HG03108 (cell line): ENCODE data around the gene NRXN2.
"Not testable (repeated sequence)": the region's sequence is repeated elsewhere in the genome, so short reads cannot be mapped to it uniquely, and the experiment has no call there.

Source experiments
- ATAC-seq: cut with Tn5 transposase; IDR thresholded peaks from one replicate; pipeline ENCODE4 v1.9.1; 2021; ENCODE audit warnings: moderate library complexity; ENCODE audit not compliant: unreplicated experiment

NRXN2 gene

DNA sequence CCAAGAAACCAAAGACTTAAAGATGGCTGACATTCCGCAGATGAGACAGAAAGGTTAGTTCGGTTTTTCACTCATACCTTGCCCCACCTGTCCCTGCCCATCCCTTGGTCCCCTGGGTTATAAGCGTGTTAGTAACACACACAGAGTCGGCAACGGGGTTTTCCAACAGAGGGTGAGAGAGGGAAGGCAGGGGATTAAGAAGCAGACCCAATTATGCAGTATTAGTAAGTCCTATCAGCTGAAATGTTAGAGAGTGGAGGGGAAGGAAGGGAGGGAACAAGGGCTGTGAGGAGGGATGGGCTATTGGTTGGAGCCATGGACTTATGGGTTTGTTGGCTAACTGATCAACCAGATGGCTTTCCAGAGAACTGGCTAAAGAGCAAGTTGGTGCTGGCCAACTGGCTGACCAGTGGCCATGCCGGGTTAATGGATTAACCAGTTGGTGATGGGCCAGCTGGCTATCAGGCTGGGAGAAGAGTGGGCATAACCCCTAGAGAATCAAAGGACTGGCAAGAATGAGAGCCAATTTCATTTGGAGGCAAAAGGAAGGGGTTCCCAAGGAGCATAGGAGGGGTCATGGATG, 45.5 kb downstream of the NRXN2 start:
- no peak for ATAC-seq

DNA sequence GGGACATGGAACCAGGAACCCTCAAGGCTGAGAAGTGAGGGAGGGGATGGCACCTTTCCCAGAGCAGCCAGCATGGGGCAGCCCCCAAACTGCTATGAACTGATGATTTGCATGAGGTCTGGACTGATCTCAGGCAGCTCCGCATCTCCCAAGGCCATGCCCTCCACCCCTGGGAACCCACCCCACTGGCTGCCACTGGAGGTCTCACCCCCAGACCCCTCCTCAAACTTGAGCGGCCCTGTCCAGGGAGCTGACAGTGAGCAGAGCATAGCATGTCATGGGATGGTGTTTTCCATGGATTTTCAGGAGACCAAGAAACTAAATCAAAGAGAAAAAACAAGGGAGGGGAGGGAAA, 46.8 kb downstream of the NRXN2 start:
- no peak for ATAC-seq

DNA sequence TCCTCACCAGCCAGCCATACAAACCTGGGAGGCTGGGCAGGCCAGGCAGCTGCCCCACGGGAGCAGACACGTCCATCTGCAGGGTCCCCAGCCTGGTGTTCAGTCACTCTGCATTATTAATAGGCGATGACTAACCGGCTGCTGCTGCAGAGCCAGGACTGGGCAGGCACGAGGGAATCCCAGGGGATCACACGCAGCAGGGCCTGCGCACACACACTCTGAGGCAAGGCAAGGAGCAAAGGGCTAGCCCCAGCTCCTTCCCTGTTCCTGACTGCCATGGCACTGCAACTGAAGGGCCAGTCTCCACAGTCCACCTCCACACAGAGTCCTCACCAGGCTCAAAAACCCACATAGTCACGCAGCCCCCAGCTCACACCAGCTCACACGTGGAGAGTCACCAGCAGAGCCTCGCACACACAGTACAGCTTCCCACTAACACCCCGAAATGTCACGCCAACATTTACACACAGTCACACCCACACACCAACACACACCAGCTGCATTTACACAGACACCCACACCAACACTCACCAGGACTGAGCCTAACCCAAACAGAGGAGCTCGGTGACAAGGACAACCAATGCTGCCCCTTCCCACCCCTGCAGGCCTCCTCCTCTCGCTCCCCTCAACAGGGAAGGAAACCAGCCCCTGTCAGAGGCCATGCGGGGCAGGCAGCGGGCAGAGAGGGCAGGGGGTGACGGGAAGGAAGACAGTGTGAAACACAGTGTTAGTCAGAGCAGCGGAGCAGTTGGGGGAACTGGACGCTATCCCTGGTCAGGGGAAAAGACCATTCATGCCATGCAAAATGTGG, 47.3 kb downstream of the NRXN2 start:
- ATAC-seq: no peak

- no peak for ATAC-seq
These were observed 48.2 kb downstream of the NRXN2 start for GRCh38 chr11:64674774-64675173.

GRCh38 chr11:64673279-64673678, 49.7 kb downstream of the NRXN2 start:
- ATAC-seq: no peak

DNA sequence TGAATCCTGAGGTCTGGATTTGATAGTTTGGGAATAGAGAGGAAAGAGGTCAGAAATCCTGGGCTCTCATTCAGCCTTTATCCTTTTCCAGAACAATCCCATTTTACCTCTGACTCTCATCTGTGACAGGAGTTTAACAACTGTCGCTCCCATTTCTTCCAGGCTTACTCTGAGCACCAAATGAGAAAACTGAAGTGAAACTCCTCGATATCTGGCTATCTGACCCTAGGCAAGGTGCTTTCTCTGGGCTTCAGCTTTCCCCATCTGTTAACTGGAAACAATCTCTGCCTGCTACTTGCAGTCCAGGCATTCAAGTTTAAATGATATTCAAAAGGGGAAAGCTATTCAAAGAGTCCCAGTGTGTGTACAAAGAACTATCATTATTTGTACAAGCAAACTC, 50.1 kb downstream of the NRXN2 start:
- ATAC-seq: no peak

GRCh38 chr11:64670975-64671374, 52.0 kb downstream of the NRXN2 start:
- no peak for ATAC-seq

DNA sequence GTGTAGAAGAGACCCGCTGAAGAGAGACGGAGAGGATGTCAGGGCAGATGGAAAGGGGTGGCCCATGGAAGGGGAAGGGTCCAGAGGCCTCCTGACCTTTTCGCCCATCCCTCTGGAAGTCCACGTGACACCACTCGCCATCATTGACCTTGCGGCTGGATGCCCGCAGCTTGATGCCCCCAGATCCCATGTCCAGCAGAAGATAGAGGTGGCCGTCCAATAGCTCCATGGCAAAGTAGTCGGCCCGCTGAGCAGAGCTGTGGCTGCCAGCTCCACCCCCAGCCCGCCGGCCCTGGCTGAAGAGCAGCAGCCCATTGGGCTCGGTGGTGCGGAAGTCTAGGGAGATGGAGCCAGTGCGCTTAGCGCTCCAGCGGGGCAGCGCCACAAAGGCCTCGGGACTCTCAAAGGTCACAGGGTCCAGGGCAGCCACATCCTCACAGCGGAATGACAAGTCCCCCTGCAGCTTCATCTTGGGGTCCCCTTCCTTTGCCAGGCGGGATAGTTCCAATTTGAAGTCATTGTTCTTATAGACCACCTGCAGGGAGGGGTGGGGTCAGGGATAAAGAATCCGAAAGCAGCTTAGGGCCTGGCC, 55.7 kb downstream of the NRXN2 start:
- no peak for ATAC-seq

- no peak for ATAC-seq
These were observed 57.6 kb downstream of the NRXN2 start for GRCh38 chr11:64665411-64665821.

- not testable (repeated sequence) for ATAC-seq
These were observed 58.6 kb downstream of the NRXN2 start for GRCh38 chr11:64664236-64664870.

GRCh38 chr11:64663656-64664055, 59.3 kb downstream of the NRXN2 start:
- ATAC-seq: no peak

GRCh38 chr11:64661614-64662013, 61.4 kb downstream of the NRXN2 start:
- no peak for ATAC-seq

DNA sequence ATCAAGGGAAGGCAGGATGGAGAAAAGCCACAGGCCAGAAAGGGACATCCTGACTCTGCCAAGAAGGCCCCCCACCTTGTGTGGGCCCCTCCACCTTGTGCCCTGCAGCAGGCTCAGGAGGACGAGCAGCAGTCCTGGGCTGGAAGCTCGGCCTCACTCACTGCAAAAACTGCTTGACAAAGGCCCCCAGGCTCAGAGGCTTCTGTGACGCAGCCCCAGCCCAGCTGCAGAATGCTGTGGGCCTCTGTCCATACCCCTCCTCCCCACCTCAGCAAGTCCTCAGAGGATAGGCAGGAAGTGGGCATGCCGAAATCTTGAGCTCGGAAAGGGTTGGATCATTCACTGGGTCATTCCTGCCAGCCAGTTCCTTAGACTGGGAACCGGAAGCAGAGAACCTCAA, 61.9 kb downstream of the NRXN2 start:
- ATAC-seq: no peak

GRCh38 chr11:64660706-64661105, 62.3 kb downstream of the NRXN2 start:
- ATAC-seq: no peak

- no peak for ATAC-seq
These were observed 62.8 kb downstream of the NRXN2 start for GRCh38 chr11:64660205-64660604.

DNA sequence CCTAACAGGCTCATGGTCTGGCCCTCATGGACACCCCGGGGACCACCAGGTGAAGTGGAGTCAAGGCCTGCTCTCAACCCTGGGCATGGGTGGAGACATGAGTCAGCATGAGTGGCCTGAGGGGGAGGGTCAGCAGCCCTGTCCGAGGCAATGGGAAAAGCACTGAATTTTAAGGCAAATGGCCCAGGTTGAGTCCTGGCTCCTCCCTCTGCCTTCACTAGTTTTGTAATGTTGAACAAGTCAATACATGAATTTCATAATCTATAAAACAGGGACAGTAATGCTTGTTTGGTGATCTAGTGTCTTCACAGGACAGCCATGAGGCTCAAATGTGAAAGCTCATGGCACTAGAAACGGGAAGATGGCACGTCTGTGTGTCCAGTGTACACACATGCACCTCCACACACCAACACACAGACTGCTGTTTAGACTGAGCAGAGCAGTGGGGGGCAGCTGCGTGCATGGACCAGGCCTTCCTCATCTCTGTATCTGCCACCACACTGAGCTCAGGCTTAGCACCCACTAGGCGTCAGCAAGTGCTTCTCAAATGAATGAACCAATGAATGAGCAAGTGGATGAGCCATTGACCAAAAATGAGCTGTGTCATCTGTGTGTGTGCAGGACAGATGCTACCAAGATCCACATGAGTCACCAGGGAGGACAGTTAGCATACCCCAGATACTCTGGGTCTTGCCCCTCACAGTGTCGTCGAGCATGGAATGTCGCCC, 63.4 kb downstream of the NRXN2 start:
- ATAC-seq: no peak

DNA sequence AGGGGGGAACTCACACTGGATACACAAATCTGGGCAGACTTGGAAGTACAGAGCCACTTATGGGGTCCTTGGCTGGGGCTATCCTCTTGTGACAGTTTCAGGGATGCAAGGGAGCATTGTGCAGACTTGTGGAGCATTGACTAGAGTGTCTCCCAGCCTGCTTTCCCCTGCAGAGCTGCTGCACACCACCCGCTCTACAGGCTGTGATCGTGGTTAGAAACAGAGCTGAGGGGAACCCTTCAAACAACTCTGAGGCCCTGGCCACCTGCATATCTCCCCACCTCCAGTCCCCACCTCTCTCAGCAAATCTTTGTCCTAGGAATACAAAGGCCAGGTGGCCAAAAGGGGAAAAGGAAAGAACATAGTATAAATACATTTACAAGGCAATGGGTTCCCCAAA, 64.7 kb downstream of the NRXN2 start:
- no peak for ATAC-seq

DNA sequence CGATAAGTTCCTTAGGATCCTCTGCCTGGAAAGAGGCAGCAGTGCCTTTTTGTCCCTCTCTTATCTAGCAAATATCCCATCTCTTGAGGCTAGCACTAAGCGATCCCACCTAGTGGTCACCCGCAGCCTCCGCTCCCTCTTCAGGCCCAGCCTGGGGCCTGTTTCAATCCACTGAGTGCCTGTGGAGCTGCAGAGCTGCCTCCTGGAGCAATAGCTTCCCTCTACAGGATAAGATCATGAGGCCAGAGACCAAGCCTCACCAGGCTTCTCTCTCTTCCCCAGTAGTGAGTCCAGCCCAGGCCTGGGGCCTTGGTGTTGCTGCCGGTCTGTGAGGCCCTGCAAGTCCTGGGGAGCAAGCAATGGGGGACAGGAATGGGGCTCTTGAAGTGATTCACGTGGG, 66.1 kb downstream of the NRXN2 start:
- ATAC-seq: no peak

DNA sequence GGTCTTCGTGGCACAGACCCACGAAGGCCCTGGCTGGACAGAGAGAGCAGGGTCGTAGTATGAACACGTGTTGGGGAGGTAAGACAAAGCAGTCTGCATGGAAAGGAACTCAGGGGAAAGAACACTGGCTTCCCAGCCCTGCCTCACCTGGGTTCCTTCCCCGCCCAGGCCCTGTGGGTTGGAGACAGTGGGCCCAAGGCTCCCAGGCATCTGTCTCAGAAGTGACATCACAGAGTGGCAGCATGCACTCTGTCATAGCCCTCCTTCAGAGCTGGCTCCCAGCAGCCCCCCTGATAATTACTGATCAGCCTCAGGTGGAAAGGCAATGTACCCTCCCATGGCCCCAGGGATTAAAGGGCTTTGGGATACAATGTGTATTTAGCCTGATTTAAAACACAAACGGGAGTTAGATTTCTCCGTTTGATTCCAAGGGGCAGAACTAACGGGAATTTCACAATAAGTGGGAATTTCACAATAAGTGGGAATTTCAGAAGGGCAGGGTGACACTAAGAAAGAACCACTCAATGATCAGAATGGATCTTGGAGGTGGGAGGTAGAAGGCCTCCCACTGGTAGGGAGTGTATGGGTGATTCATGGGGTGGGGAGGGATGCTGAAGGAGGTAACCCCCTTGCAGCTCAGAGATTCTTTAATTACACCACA, 66.9 kb downstream of the NRXN2 start:
- no peak for ATAC-seq

DNA sequence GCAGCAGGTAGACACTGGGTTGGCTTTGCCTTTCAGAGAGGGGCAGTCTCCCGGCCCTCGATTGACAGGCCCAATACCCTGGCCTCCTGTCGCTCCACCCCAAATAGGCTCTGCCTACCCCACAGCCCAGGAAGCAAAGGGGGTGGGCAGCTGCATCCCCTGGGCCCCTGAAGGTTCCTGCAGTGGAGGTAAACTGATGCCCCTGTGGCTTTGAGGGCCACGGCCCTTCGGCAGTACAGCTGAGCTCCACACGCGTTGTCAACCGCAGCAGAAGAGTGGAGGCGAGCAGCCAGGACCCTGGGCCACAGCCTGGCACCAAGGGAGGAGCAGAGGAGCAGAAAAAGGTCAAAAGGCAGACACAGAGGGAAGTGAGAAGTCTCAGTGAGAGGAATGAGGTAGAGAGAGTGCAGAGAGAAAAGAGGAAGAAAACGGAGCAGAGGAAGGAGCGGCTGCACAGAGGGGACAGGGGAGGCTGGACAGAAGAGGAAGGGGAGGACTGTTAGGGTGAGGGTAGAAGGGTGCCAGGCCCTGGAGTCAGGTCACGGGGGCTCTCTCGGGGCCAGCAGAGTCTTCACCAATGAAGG, 67.9 kb downstream of the NRXN2 start:
- ATAC-seq: no peak
